Measurements from ENCODE around the gene ICA1.

Gene ICA1

DNA sequence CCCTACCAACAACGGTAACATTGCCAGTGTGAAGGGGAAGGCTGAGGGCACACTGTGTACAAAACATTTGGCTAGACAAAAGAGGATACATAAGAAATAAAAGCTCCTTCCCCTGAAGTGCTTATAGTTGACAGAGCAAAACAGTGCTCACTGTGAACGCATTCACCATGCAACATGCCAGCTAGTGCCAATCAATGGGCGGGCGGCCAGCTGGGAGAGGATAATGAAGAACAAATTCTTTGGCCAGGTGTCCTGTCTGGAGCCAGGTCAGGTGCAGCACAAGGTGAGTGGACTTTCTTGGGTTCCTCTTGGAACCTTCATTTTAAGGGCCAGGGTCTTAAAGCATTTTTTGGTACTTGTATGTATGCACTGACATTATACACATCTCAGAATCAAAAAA, 106.1 kb downstream of the ICA1 start:
- DNase-seq: no peak

- DNase-seq: no peak
These were observed 107.7 kb downstream of the ICA1 start for GRCh38 chr7:8154272-8154671.

DNA sequence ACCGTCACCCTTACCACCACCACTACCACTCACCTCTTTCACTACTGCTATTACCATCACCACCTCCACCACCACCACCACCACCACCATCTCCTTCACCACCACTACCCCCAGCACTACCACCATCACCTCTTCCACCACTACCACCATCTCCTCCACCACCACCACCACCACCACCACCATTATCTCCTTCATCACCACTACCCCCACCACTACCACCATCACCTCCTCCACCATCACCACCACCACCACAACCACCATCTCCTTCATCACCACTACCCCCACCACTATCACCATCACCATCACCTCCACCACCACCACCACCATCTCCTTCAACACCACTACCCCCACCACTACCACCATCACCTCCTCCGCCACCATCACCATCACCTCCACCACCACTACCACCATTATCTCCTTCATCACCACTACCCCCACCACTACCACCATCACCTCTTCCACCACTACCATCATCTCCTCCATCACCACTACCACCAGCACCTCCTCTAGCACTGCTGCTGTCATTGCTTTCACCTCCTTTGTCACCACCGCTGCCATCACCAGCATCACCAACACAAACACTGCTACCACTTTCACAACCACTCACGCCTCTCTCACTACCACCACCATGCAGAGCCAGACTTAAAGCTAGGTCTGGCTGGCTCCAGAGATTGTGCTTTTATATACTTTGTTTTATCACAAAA, 109.3 kb downstream of the ICA1 start:
- no peak for DNase-seq

DNA sequence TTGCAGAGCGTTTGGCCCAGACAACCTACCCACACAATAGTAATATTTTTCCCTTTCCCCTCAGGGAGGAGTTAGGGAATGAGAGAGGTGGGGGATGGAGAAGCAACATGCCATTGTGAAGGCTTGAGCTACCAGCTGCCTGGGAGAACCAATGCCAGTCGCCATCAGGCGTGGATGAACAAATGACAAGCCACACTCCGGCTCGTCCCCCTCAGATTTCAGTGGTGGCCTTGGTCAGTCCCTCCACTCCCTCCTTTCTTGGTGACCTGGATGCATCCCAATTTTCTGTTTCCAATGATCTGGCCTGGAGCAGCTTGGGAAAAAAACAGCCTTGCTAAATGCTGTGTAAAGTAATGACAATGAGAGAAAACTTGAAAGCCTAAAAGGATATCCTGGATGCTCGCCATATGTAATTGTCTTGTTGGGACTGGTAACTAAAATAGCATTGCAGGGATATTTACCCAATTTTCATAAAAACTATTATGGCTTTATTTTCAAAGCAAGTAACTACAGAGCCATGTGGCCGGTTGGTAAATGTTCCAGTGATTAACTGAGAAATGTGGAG, 110.7 kb downstream of the ICA1 start:
- no peak for DNase-seq

DNA sequence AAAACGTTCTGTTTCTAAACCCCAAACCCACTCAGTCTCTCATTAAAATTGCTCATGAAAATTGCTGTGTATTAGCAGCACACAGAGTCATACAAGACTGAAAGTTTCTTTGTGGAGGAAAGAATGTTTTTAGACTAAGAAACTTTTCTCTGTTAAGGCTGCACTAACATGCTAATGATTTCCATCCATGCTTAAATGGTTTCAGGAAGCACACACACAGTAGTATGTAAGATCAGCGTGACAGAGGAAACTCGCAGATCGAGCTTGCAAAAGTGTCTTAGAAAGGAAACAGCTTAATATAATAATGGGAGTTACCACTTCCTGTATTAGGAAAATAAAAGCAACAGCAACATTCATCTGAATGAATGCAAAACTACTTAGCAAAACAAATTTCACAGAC, 112.7 kb downstream of the ICA1 start:
- DNase-seq: peak; percentile 32

DNA sequence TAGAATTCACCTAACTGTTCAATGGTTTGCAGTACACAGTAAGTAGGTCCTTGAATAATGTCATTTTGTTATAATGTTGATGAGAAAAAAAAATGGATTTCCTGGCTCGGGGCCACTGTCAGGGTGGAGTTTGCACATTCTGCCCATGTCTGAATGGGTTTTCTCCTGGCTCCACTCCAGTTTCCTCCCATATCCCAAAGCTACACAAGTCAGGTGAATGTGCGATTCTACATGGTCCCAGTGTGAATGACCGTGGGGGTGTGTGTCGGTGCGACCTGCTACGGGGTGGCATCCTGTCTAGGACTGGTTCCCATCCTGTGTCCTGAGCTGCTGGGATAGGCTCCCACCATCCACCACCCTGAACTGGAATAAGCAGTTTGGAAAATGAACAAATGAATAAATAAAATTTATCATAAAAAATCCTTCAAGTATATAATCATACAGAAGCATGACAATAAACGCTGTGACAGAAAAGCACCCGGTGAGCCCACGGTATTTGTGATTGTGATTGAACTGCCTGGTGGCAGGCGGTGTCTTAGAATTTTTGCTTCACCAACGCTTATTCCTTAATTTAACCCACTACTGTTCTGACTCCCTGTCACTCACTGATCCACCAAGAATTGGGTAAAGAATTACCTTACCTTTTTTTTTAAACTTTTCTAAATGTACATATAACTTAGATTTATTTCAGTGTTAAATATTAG, 114.1 kb downstream of the ICA1 start:
- no peak for DNase-seq

- no peak for DNase-seq
These were observed 115.1 kb downstream of the ICA1 start for GRCh38 chr7:8146788-8147413.

- DNase-seq: no peak
These were observed 115.7 kb downstream of the ICA1 start for GRCh38 chr7:8146106-8146787.

DNA sequence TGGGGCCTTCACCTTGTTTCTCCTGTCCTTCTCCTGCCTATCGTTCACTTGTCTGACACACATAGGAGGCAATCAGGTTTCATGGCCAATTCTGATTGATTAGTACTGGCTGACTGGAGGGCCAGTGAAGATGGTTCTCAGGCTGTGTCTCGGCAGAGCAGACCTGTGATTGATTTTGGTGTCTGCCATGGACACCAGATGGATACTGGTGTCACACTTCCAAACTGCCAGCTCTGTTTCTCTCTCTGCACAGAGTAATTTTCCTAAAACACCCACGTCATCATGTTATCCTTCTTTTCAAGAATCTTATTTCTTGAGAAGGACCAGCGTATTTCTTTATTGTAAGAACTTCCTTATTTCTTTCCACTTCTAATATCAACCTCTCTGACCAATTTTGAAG, 117.1 kb downstream of the ICA1 start:
- no peak for DNase-seq

DNA sequence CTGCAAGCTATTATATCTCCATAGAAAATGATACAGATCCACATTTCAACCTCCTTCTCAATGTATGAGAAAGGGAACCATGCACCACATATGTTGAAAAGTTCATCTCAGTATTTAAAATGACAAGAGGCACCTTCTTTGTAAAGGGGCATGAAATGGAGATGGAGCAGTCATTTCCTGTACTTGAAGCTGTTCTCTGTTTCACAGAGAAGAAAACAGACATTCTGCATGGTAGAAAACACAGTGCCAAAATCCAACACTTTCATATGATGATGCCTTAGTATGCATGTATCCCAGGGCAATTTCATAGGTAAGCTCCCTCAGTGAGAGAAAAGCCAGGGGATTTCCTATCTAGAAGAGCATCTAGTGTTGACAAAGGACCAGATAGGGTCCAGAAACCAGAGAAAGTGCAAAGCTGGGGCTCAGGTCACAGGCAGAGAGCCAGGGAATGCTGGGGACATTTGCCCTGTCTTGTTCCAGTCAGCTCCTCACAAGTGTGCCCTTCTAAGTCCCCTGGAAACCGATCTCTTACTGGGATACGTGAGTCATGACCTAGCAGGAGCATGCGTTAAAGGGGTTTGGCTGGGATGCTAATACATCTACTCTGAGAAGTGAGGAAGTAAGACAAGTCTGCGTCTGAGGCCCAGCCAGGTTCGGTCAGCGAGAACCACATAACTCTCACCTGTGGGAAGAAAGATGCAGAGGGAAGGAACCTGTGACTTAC, 118.7 kb downstream of the ICA1 start:
- DNase-seq: peak; percentile 48

DNA sequence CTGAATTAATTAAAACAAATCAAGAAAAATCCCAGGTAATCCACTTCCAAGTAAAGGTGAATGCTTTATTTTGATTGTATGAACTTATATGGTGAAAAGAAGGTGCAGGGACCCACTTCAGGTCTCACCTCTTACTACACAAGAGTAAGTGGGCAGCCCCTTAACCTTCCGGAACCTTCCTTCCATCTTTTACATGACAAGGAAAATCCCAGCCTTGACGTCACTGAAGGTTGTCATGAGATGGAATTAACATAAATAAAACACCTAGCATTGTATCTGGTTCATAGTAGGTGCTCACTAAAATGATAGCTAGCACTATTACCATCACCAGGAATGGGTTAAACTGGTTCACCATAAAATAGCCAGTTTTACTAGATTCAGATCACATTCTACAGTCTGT, 119.5 kb downstream of the ICA1 start:
- no peak for DNase-seq

- no peak for DNase-seq
These were observed 120.9 kb downstream of the ICA1 start for GRCh38 chr7:8141070-8141469.

GRCh38 chr7:8136051-8136730, 125.8 kb downstream of the ICA1 start:
- no peak for DNase-seq

- no peak for DNase-seq
These were observed 126.5 kb downstream of the ICA1 start for GRCh38 chr7:8135417-8135816.

DNA sequence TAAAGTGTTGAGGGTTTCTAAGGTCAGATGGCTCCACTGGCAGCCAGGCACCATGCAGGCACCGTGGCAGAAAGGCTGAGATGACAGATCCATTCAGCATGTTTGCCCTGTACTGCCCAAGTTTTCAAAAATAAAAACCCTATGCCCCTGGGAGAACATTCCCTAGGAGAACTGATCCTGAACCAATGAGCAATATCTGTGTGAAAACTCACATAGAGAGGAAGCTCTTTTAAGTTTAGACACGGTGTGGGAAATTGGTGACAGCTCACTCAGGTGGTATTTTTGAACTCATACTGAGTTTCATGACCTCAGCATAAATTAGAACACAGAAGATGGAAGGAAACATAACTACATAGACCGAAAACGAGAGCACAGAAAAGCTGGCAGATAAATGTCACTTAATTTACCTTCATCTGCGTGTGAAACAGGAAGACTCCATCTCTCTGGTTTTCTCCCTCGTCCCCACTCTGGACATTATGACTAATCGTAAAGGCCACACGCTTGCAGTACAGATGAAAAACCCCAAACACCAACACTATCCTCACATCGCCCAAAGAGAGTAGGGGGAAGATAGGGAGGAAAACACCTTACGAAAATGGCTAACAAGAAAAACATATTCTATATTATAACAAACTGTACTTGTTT, 127.8 kb downstream of the ICA1 start:
- DNase-seq: peak; percentile 31

- no peak for DNase-seq
These were observed 128.6 kb downstream of the ICA1 start for GRCh38 chr7:8133188-8133848.

GRCh38 chr7:8131694-8132605, 130.0 kb downstream of the ICA1 start:
- peak; percentile 58 for DNase-seq

GRCh38 chr7:8130663-8131062, 131.3 kb downstream of the ICA1 start:
- DNase-seq: no peak

GRCh38 chr7:8129318-8129659, 132.7 kb downstream of the ICA1 start:
- DNase-seq: no peak
